ENCODE data around the gene KIT.

GRCh38 chr4:54754394-54754793 is 96.6 kb downstream of the KIT start:
- TF ChIP-seq EZH2 (IDR thresholded peaks at IDR 0.05; ENCODE audit: low read length, missing control alignments) (no peak), CTCF (conservative IDR thresholded peaks at IDR 0.05 in 1 of 2, IDR thresholded peaks at IDR 0.05 in 1 of 2; ENCODE audit: low read depth in 1 of 2, low read length in 2 of 2) (no peak)
